WTC11 (cell line): ENCODE results near the gene TCEANC2. TPM values are rescaled to one million over a fixed set of nuclear protein-coding genes. Genes with fewer than 3 reads are reported as not detected.

Experiments used
- ATAC-seq: fragments of 200-7000 bp; cut with Tn5 transposase; 2 replicates; pipeline ENCODE4 v1.10.0; 2021; ENCODE audit warnings: mild to moderate bottlenecking, moderate library complexity
- CTCF ChIA-PET: fragments of 300-600 bp; sonication (Branson Sonifier 250); formaldehyde crosslinking; loops from one replicate; lab custom pipeline; 2021; ENCODE audit warnings: antibody characterized with exemption; lab: Charles Lee
- POLR2A ChIA-PET: fragments of 350-600 bp; sonication (Branson Sonifier 250); formaldehyde crosslinking; loops from one replicate; lab custom pipeline; 2021; ENCODE audit warnings: antibody characterized with exemption; lab: Charles Lee
- DNase-seq: peaks from one replicate; pipeline ENCODE4 v3.0.0; 2021; ENCODE audit warnings: low spot score
- H3K27ac Mint-ChIP-seq: 2 replicates; pipeline ENCODE4 v1.8.0; 2021; ENCODE audit warnings: mixed read lengths
- H3K27me3 Mint-ChIP-seq: 2 replicates; pipeline ENCODE4 v1.8.0; 2021; ENCODE audit warnings: low read depth, mild to moderate bottlenecking, moderate library complexity, mixed read lengths
- H3K36me3 Mint-ChIP-seq: 2 replicates; pipeline ENCODE4 v1.8.0; 2021; ENCODE audit warnings: mixed read lengths
- H3K4me1 Mint-ChIP-seq: 2 replicates; pipeline ENCODE4 v1.8.0; 2022; ENCODE audit warnings: mixed read lengths
- H3K4me3 Mint-ChIP-seq: 2 replicates; pipeline ENCODE4 v1.8.0; 2021; ENCODE audit warnings: mild to moderate bottlenecking, moderate library complexity, mixed read lengths
- H3K9me3 Mint-ChIP-seq: 2 replicates; pipeline ENCODE4 v1.8.0; 2021; ENCODE audit warnings: mixed read lengths
- CBFB ChIP-seq: sonication (generic); formaldehyde crosslinking; IDR thresholded peaks from 2 replicates; pipeline ENCODE4 v1.8.1; 2022; ENCODE audit warnings: mild to moderate bottlenecking, low read depth, missing genetic modification reagents
- GRHL2 ChIP-seq: fragments of 250-450 bp; sonication (Bioruptor Pico); IDR thresholded peaks from 2 replicates; pipeline ENCODE4 v1.8.0; 2022; ENCODE audit warnings: mild to moderate bottlenecking, moderate library complexity; ENCODE audit not compliant: insufficient replicate concordance, severe bottlenecking
- HMGA2 ChIP-seq: fragments of 250-450 bp; sonication (Bioruptor Pico); IDR thresholded peaks from 2 replicates; pipeline ENCODE4 v1.4.0; 2021; ENCODE audit warnings: mild to moderate bottlenecking, moderate library complexity
- IRF2 ChIP-seq: sonication (generic); formaldehyde crosslinking; IDR thresholded peaks from 2 replicates; pipeline ENCODE4 v1.8.0; 2022; ENCODE audit warnings: low read depth, missing genetic modification reagents, borderline replicate concordance
- JUN ChIP-seq: sonication (generic); formaldehyde crosslinking; IDR thresholded peaks from 2 replicates; pipeline ENCODE4 v1.8.0; 2023; ENCODE audit warnings: mild to moderate bottlenecking, missing genetic modification reagents
- NFATC4 ChIP-seq: fragments of 250-450 bp; sonication (Bioruptor Pico); IDR thresholded peaks from 2 replicates; pipeline ENCODE4 v1.9.0; 2021; ENCODE audit warnings: mild to moderate bottlenecking
- NFYB ChIP-seq: sonication (generic); formaldehyde crosslinking; conservative IDR thresholded peaks from 2 replicates; pipeline ENCODE4 v1.8.0; 2022; ENCODE audit warnings: low read depth, missing genetic modification reagents
- RELA ChIP-seq: sonication (generic); formaldehyde crosslinking; IDR thresholded peaks from 2 replicates; pipeline ENCODE4 v1.8.1; 2022; ENCODE audit warnings: missing genetic modification reagents, mild to moderate bottlenecking, borderline replicate concordance
- ZNF138 ChIP-seq: sonication (generic); formaldehyde crosslinking; conservative IDR thresholded peaks from 2 replicates; pipeline ENCODE4 v1.8.1; 2022; ENCODE audit warnings: mild to moderate bottlenecking, moderate library complexity, missing genetic modification reagents
- ZNF263 ChIP-seq: sonication (generic); formaldehyde crosslinking; IDR thresholded peaks from 2 replicates; pipeline ENCODE4 v1.8.1; 2022; ENCODE audit warnings: low read depth, mild to moderate bottlenecking, moderate library complexity, missing genetic modification reagents
- ZNF396 ChIP-seq: fragments of 250-450 bp; sonication (Bioruptor Pico); IDR thresholded peaks from 2 replicates; pipeline ENCODE4 v1.8.0; 2021; ENCODE audit warnings: mild to moderate bottlenecking, moderate library complexity, borderline replicate concordance
- ZNF416 ChIP-seq: fragments of 250-450 bp; sonication (Bioruptor Pico); IDR thresholded peaks from 2 replicates; pipeline ENCODE4 v1.9.0; 2021; ENCODE audit warnings: mild to moderate bottlenecking, inconsistent platforms
- ZNF671 ChIP-seq: fragments of 250-450 bp; sonication (Bioruptor Pico); IDR thresholded peaks from 2 replicates; pipeline ENCODE4 v1.8.0; 2021; ENCODE audit warnings: mild to moderate bottlenecking
- total RNA-seq: library from RNA; stranded (reverse); gene quantifications from 3 replicates; pipeline ENCODE4 v1.2.3, GENCODE V29; 2021
- TF ChIP-seq, protein P1 (sequence below): fragments of 250-450 bp; sonication (Bioruptor Pico); IDR thresholded peaks from 2 replicates; pipeline ENCODE4 v2.1.2; 2022; ENCODE audit warnings: mild to moderate bottlenecking, moderate library complexity
- TF ChIP-seq, protein P2 (sequence below): fragments of 250-450 bp; sonication (Bioruptor Pico); conservative IDR thresholded peaks from 2 replicates; pipeline ENCODE4 v1.9.0; 2021; ENCODE audit warnings: mild to moderate bottlenecking
- TF ChIP-seq, protein P3 (sequence below): fragments of 250-450 bp; sonication (Bioruptor Pico); IDR thresholded peaks from 2 replicates; pipeline ENCODE4 v1.8.0; 2021; ENCODE audit warnings: mild to moderate bottlenecking
- TF ChIP-seq, protein P4 (sequence below): sonication (generic); formaldehyde crosslinking; IDR thresholded peaks from 2 replicates; pipeline ENCODE4 v1.8.0; 2023; ENCODE audit warnings: missing genetic modification reagents
- TF ChIP-seq, protein P5 (sequence below): sonication (generic); formaldehyde crosslinking; IDR thresholded peaks from 2 replicates; pipeline ENCODE4 v1.8.0; 2022; ENCODE audit warnings: mild to moderate bottlenecking, missing genetic modification reagents
- TF ChIP-seq, protein P6 (sequence below): sonication (generic); formaldehyde crosslinking; IDR thresholded peaks from 2 replicates; pipeline ENCODE4 v1.8.1; 2023; ENCODE audit warnings: mild to moderate bottlenecking, missing genetic modification reagents, moderate library complexity
- TF ChIP-seq, protein P7 (sequence below): sonication (generic); formaldehyde crosslinking; IDR thresholded peaks from 2 replicates; pipeline ENCODE4 v1.8.0; 2022; ENCODE audit warnings: mild to moderate bottlenecking, missing genetic modification reagents

Gene TCEANC2
- total RNA-seq, 1 experiment from 2014 or later: 6.3 TPM

DNA sequence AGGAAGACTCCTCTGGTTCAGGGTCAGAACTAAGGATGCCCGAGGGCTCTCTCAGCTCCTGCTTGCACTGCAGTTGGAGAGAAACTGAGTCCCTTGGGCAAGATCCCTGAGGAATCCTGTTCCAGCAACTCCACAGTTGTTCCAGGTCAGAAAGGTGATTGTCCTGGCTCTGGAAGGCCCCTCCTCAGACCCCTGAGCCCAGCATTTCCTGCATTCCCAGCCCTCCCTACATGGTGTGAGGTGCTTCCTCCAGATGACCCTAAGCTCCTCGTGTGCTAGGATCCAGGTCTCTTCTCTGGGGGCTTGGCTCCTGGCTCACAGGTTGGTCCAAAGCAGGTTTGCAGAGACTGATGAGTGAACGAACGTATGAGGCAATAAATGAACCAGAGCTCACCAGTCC, 46.9 kb upstream of the TCEANC2 start:
- TF ChIP-seq ZNF416 (CRISPR knock-in tag): no peak
- no peak for TF ChIP-seq ZNF263 (CRISPR knock-in tag)
- no peak for TF ChIP-seq IRF2 (CRISPR knock-in tag)
- no peak for TF ChIP-seq HMGA2
- TF ChIP-seq, protein P1, sequence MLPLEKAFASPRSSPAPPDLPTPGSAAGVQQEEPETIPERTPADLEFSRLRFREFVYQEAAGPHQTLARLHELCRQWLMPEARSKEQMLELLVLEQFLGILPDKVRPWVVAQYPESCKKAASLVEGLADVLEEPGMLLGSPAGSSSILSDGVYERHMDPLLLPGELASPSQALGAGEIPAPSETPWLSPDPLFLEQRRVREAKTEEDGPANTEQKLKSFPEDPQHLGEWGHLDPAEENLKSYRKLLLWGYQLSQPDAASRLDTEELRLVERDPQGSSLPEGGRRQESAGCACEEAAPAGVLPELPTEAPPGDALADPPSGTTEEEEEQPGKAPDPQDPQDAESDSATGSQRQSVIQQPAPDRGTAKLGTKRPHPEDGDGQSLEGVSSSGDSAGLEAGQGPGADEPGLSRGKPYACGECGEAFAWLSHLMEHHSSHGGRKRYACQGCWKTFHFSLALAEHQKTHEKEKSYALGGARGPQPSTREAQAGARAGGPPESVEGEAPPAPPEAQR: no peak
- TF ChIP-seq NFATC4 (CRISPR knock-in tag): no peak
- TF ChIP-seq ZNF138 (CRISPR knock-in tag): no peak
- TF ChIP-seq ZNF671 (CRISPR knock-in tag): no peak
- TF ChIP-seq, protein P2, sequence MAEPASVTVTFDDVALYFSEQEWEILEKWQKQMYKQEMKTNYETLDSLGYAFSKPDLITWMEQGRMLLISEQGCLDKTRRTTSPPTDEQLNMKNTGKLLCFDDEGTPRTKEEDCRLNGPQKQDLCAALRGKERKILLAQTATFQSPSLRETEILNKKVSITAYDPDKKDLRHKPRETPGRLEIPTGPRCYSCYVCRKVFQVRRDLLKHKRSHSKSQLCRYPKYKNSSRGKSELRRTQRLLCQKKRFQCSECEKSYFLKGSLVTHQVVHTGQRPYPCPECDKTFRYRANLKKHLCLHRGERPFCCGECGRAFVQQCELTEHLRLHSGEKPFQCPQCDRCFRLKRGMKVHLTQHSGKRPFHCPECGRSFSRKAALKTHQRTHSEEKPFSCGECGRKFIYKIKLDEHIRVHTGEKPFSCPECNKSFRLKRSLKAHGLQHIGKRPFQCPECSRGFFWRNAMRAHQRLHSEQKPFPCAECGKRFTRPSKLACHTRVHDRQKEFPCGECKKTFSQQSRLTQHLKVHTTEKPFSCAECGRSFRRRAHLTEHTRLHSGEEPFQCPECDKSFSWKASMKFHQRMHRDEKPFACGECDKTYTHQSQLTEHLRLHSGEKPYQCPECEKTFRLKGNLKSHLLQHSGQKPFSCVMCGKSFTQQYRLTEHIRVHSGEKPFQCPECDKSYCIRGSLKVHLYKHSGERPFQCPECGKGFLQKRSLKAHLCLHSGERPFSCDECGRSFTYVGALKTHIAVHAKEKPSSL: no peak
- TF ChIP-seq, protein P3, sequence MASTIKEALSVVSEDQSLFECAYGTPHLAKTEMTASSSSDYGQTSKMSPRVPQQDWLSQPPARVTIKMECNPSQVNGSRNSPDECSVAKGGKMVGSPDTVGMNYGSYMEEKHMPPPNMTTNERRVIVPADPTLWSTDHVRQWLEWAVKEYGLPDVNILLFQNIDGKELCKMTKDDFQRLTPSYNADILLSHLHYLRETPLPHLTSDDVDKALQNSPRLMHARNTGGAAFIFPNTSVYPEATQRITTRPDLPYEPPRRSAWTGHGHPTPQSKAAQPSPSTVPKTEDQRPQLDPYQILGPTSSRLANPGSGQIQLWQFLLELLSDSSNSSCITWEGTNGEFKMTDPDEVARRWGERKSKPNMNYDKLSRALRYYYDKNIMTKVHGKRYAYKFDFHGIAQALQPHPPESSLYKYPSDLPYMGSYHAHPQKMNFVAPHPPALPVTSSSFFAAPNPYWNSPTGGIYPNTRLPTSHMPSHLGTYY (CRISPR knock-in tag): no peak
- TF ChIP-seq CBFB: no peak
- no peak for TF ChIP-seq RELA
- no peak for TF ChIP-seq NFYB
- no peak for ATAC-seq
- no peak overlapping the region for H3K27ac Mint-ChIP-seq
- peaks cover 2% of the 10 kb centered on the region; the same call in 1 of the 2 replicates for H3K36me3 Mint-ChIP-seq
- H3K9me3 Mint-ChIP-seq: peaks cover 15% of the 10 kb centered on the region
- POLR2A ChIA-PET: no interaction called here
- H3K4me3 Mint-ChIP-seq: no peak overlapping the region
- CTCF ChIA-PET: interaction anchor here (1.1 to 5.3 kb wide), 3 partner anchors 15 to 75 kb away, joined by 3 to 26 read pairs (median 5); no protein-coding TSS in a partner anchor
- H3K27me3 Mint-ChIP-seq: peaks cover 14% of the 10 kb centered on the region
- DNase-seq: no peak
- no peaks in the 10 kb centered on the region for H3K4me1 Mint-ChIP-seq

DNA sequence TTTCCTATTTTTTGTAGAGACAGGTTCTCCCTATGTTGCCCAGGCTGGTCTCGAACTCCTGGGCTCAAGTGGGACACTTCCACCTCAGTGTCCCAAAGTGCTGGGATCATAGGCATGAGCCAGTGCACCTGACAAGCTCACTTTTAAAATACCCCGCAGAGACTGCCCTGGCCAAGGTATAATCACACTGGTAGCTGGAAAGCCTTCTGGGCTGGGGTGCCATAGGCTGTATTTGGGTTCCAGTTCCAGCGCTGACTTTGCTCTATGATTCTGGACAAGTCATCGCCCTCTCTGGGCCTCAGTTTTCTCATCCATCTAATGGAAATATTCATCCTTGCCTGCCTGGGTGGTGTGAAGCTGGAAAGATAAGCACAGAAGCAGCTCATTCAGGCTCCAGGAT, 45.8 kb upstream of the TCEANC2 start:
- H3K27ac Mint-ChIP-seq: no peak overlapping the region
- ChIA-PET POLR2A (no interaction called here), CTCF (interaction anchor here (1.1 to 5.3 kb wide), 3 partner anchors 16 to 74 kb away, joined by 3 to 26 read pairs (median 5); no protein-coding TSS in a partner anchor)
- H3K9me3 Mint-ChIP-seq: peaks cover 14% of the 10 kb centered on the region
- ATAC-seq (no peak), DNase-seq (no peak)
- TF ChIP-seq ZNF396 (CRISPR knock-in tag) (no peak), JUN (no peak), NFATC4 (CRISPR knock-in tag) (no peak), RELA (no peak), GRHL2 (CRISPR knock-in tag) (no peak), CBFB (no peak), ZNF263 (CRISPR knock-in tag) (no peak)
- TF ChIP-seq, protein P4, sequence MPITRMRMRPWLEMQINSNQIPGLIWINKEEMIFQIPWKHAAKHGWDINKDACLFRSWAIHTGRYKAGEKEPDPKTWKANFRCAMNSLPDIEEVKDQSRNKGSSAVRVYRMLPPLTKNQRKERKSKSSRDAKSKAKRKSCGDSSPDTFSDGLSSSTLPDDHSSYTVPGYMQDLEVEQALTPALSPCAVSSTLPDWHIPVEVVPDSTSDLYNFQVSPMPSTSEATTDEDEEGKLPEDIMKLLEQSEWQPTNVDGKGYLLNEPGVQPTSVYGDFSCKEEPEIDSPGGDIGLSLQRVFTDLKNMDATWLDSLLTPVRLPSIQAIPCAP (CRISPR knock-in tag): no peak
- TF ChIP-seq, protein P5, sequence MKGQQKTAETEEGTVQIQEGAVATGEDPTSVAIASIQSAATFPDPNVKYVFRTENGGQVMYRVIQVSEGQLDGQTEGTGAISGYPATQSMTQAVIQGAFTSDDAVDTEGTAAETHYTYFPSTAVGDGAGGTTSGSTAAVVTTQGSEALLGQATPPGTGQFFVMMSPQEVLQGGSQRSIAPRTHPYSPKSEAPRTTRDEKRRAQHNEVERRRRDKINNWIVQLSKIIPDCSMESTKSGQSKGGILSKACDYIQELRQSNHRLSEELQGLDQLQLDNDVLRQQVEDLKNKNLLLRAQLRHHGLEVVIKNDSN (CRISPR knock-in tag): no peak
- TF ChIP-seq, protein P6, sequence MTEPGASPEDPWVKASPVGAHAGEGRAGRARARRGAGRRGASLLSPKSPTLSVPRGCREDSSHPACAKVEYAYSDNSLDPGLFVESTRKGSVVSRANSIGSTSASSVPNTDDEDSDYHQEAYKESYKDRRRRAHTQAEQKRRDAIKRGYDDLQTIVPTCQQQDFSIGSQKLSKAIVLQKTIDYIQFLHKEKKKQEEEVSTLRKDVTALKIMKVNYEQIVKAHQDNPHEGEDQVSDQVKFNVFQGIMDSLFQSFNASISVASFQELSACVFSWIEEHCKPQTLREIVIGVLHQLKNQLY (CRISPR knock-in tag): no peak
- TF ChIP-seq, protein P7, sequence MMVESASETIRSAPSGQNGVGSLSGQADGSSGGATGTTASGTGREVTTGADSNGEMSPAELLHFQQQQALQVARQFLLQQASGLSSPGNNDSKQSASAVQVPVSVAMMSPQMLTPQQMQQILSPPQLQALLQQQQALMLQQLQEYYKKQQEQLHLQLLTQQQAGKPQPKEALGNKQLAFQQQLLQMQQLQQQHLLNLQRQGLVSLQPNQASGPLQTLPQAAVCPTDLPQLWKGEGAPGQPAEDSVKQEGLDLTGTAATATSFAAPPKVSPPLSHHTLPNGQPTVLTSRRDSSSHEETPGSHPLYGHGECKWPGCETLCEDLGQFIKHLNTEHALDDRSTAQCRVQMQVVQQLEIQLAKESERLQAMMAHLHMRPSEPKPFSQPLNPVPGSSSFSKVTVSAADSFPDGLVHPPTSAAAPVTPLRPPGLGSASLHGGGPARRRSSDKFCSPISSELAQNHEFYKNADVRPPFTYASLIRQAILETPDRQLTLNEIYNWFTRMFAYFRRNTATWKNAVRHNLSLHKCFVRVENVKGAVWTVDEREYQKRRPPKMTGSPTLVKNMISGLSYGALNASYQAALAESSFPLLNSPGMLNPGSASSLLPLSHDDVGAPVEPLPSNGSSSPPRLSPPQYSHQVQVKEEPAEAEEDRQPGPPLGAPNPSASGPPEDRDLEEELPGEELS (CRISPR knock-in tag): no peak
- H3K36me3 Mint-ChIP-seq: peaks cover 2% of the 10 kb centered on the region; the same call in 1 of the 2 replicates
- peaks cover 17% of the 10 kb centered on the region for H3K27me3 Mint-ChIP-seq
- no peaks in the 10 kb centered on the region for H3K4me1 Mint-ChIP-seq
- no peak overlapping the region for H3K4me3 Mint-ChIP-seq
